ENCODE measurements around the gene IL16. TPM values are rescaled to one million over a fixed set of nuclear protein-coding genes. Genes with fewer than 3 reads are reported as not detected.

IL16 gene
- total and polyA plus RNA-seq, 7 experiments from 2014 or later, result 125 to 547 (median 319) TPM

DNA sequence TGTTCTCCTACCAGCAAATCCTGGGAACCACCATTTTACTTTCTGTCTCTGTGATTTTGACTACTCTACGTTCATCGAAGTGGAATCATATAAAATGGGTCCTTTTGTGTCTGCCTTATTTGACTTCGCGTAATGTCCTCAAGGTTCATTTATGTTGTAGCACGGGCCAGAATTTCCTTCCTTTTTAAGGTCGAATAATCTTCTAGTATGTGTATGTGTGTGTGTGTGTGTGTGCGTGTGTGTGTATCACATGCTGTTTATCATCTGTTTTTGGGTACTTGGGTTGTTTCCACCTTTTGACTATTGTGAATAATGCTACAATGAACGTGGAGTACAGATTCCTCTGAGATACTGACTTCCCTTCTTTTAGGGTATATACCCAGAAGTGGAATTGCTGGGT lies 91.9 kb downstream of the IL16 start:
- ATAC-seq (no peak), DNase-seq (no peak)
- Histone ChIP-seq H3K27me3 (ENCODE audit: control insufficient read depth in 2 of 2, insufficient read depth in 2 of 2, low read length in 2 of 2) (no peaks in the 10 kb centered on the region), H3K36me3 (ENCODE audit: control insufficient read depth in 2 of 3, insufficient read depth in 3 of 3, low read length in 3 of 3) (no peaks in the 10 kb centered on the region), H3K27ac (ENCODE audit: low read depth, low read length) (peak overlapping the region; percentile 72), H3K4me3 (ENCODE audit: low read length) (no peak overlapping the region), H3K4me1 (ENCODE audit: control insufficient read depth in 2 of 2, insufficient read depth in 2 of 2, low read length in 2 of 2) (peaks cover 77 to 94% of the 10 kb centered on the region in 2 donors), H3K9me3 (ENCODE audit: control insufficient read depth in 2 of 3, low read length in 3 of 3) (no peaks in the 10 kb centered on the region)
- no peaks in the 10 kb centered on the region for H3K27me3 Mint-ChIP-seq
- H3K36me3 Mint-ChIP-seq, result peaks cover 0 to 17% (median 4%) of the 10 kb centered on the region in 5 donors
- H3K27ac Mint-ChIP-seq, result peak overlapping the region in 8 of 9 donors; percentile 95 to 99 (median 97)
- H3K4me3 Mint-ChIP-seq, result peak overlapping the region in 8 of 10 donors; percentile 1 to 82 (median 29)
- intact Hi-C loops (cut with micrococcal nuclease), result no loop called here
- CTCF ChIA-PET, result no interaction called here
- H3K4me1 Mint-ChIP-seq, result peaks cover 62 to 98% (median 94%) of the 10 kb centered on the region in 7 donors
- POLR2A ChIA-PET, result interaction anchor here (14.7 kb wide), 1 partner anchor 16 kb away, joined by 516 read pairs; no protein-coding TSS in a partner anchor
- H3K9me3 Mint-ChIP-seq, result peaks cover 0 to 8% (median 0%) of the 10 kb centered on the region in 11 donors

DNA sequence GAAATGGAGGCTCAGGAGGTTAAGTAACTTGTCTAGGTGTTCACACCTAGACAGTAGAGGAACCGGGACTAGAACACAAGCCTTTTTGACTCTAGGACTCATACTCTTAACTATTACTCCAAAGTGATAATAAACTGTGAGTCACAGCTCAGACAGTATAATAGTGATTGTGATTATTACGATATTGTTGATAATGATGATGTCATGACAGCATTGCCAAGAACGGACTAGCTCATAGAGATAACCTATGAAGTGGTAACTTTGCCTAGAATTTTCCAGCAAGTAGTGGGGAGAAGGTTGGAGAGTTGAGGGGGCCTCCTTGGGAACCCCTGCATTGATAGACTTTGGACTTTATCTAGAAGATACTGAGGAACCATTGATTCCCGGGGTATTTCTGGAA lies 93.2 kb downstream of the IL16 start:
- H3K27ac ChIP-seq (ENCODE audit: low read depth, low read length), result peak overlapping the region; percentile 87
- Mint-ChIP-seq H3K36me3 (peaks cover 0 to 20% (median 4%) of the 10 kb centered on the region in 5 donors), H3K4me3 (peak overlapping the region in 8 of 10 donors; percentile 14 to 80 (median 41))

DNA sequence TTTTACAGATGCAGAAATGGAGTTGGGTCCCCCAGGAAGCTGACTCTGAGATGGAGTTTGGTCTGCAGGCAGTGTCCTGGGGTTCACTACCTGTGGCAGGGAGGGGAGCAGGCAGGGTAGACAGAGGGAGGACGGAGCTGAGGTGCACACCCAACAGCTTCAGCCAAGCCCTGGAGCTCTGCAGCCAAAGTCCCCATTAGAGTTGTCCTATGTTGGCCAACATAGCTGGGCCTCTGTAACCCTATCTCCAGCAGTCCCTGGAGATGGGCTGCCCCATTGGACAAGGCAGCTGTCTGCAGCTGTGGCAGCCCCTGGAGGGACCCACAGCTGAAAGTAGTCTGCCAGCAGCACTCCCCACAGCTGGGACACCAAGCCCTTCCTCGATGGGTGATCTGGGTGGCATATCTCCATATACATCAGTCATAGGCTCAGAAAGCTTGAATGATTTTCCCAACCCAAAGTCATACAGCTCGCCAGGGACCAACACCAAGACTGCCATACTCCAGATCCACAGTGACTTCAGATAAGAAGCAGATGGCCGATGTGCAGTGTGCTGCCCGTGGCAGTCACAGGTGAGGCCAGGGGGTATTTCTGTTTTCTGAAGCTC lies 95.3 kb downstream of the IL16 start:
- CTCF ChIA-PET, result interaction anchor here (0.8 to 3.3 kb wide), 6 partner anchors 9 to 301 kb away, joined by 3 to 19 read pairs (median 6); no protein-coding TSS in a partner anchor
- Histone ChIP-seq H3K27ac (ENCODE audit: low read depth, low read length) (peak overlapping the region; percentile 87), H3K4me3 (ENCODE audit: low read length) (peak overlapping the region; percentile 74), H3K9me3 (ENCODE audit: control insufficient read depth in 2 of 3, low read length in 3 of 3) (no peaks in the 10 kb centered on the region), H3K4me1 (ENCODE audit: control insufficient read depth in 2 of 2, insufficient read depth in 2 of 2, low read length in 2 of 2) (peaks cover 79 to 91% of the 10 kb centered on the region in 2 donors), H3K27me3 (ENCODE audit: control insufficient read depth in 2 of 2, insufficient read depth in 2 of 2, low read length in 2 of 2) (no peaks in the 10 kb centered on the region), H3K36me3 (ENCODE audit: control insufficient read depth in 2 of 3, insufficient read depth in 3 of 3, low read length in 3 of 3) (peaks cover 0 to 2% (median 0%) of the 10 kb centered on the region in 3 experiments)
- intact Hi-C loops (cut with micrococcal nuclease), result loop anchor here (5.0 to 10.0 kb wide), 4 partner anchors 753 to 1523 kb away; partner anchors contain the start of genes MEX3B (in 1 of the 2) and ZFAND6 (in 1 of the 2)
- H3K4me3 Mint-ChIP-seq, result peak overlapping the region; percentile 73 to 99 (median 94)
- peak overlapping the region; percentile 93 to 100 (median 96) for H3K27ac Mint-ChIP-seq
- ATAC-seq, result no peak
- H3K9me3 Mint-ChIP-seq, result peaks cover 0 to 5% (median under 1%) of the 10 kb centered on the region in 11 donors
- H3K4me1 Mint-ChIP-seq, result peaks cover 66 to 99% (median 96%) of the 10 kb centered on the region in 7 donors
- peaks cover 4 to 31% (median 5%) of the 10 kb centered on the region in 5 donors for H3K36me3 Mint-ChIP-seq
- DNase-seq, result no peak
- H3K27me3 Mint-ChIP-seq, result no peaks in the 10 kb centered on the region
- POLR2A ChIA-PET, result interaction anchor here (14.7 to 23.2 kb wide), 3 partner anchors 13 to 37 kb away, joined by 480 to 642 read pairs (median 516); partner anchors contain the start of gene STARD5

More for the DNA sequence above, 93.2 kb downstream of the IL16 start:
- H3K9me3 Mint-ChIP-seq, result peaks cover 0 to 8% (median 0%) of the 10 kb centered on the region in 11 donors
- peaks cover 69 to 100% (median 98%) of the 10 kb centered on the region in 7 donors for H3K4me1 Mint-ChIP-seq
- Histone ChIP-seq H3K27me3 (ENCODE audit: control insufficient read depth in 2 of 2, insufficient read depth in 2 of 2, low read length in 2 of 2) (no peaks in the 10 kb centered on the region), H3K9me3 (ENCODE audit: control insufficient read depth in 2 of 3, low read length in 3 of 3) (no peaks in the 10 kb centered on the region), H3K4me1 (ENCODE audit: control insufficient read depth in 2 of 2, insufficient read depth in 2 of 2, low read length in 2 of 2) (peaks cover 83 to 95% of the 10 kb centered on the region in 2 donors), H3K4me3 (ENCODE audit: low read length) (no peak overlapping the region), H3K36me3 (ENCODE audit: control insufficient read depth in 2 of 3, insufficient read depth in 3 of 3, low read length in 3 of 3) (no peaks in the 10 kb centered on the region)
- CTCF ChIA-PET, result interaction anchor here (1.0 to 3.3 kb wide), 5 partner anchors 9 to 24 kb away, joined by 3 to 19 read pairs (median 8); no protein-coding TSS in a partner anchor
- no peaks in the 10 kb centered on the region for H3K27me3 Mint-ChIP-seq
- DNase-seq, result no peak
- POLR2A ChIA-PET, result interaction anchor here (14.7 to 23.2 kb wide), 3 partner anchors 13 to 39 kb away, joined by 480 to 642 read pairs (median 516); partner anchors contain the start of gene STARD5
- intact Hi-C loops (cut with micrococcal nuclease), result loop anchor here (5.0 to 10.0 kb wide), 4 partner anchors 755 to 1525 kb away; partner anchors contain the start of genes MEX3B (in 1 of the 2) and ZFAND6 (in 1 of the 2)
- peak overlapping the region in 8 of 9 donors; percentile 76 to 99 (median 96) for H3K27ac Mint-ChIP-seq
- no peak for ATAC-seq

DNA sequence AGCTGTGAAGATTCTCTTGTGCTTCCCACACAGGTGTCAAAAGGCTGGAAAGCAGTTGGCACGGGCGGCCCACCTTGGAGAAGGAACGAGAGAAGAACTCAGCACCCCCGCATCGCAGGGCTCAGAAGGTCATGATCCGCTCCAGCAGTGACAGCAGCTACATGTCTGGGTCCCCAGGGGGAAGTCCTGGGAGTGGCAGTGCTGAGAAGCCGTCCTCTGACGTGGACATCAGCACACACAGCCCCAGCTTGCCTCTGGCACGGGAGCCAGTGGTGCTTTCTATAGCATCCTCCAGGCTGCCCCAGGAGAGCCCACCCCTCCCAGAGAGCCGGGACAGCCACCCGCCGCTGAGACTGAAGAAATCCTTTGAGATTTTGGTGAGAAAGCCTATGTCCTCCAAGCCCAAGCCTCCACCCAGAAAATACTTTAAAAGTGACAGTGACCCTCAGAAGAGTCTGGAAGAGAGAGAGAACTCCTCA lies 95.9 kb downstream of the IL16 start:
- CTCF ChIA-PET, result interaction anchor here (1.1 to 3.3 kb wide), 3 partner anchors 9 to 17 kb away, joined by 3 to 19 read pairs (median 11); no protein-coding TSS in a partner anchor
- Mint-ChIP-seq H3K4me1 (peaks cover 63 to 94% (median 90%) of the 10 kb centered on the region in 7 donors), H3K27ac (peak overlapping the region; percentile 93 to 100 (median 96)), H3K9me3 (peaks cover 0 to 5% (median 0%) of the 10 kb centered on the region in 11 donors), H3K27me3 (no peaks in the 10 kb centered on the region), H3K36me3 (peaks cover 7 to 34% (median 9%) of the 10 kb centered on the region in 5 donors), H3K4me3 (peak overlapping the region; percentile 73 to 99 (median 94))
- Histone ChIP-seq H3K36me3 (ENCODE audit: control insufficient read depth in 2 of 3, insufficient read depth in 3 of 3, low read length in 3 of 3) (peaks cover 0 to 8% (median 0%) of the 10 kb centered on the region in 3 experiments), H3K9me3 (ENCODE audit: control insufficient read depth in 2 of 3, low read length in 3 of 3) (no peaks in the 10 kb centered on the region), H3K27ac (ENCODE audit: low read depth, low read length) (peak overlapping the region; percentile 87), H3K27me3 (ENCODE audit: control insufficient read depth in 2 of 2, insufficient read depth in 2 of 2, low read length in 2 of 2) (no peaks in the 10 kb centered on the region), H3K4me1 (ENCODE audit: control insufficient read depth in 2 of 2, insufficient read depth in 2 of 2, low read length in 2 of 2) (peaks cover 74 to 86% of the 10 kb centered on the region in 2 donors), H3K4me3 (ENCODE audit: low read length) (peak overlapping the region; percentile 74)
- intact Hi-C loops (cut with micrococcal nuclease), result loop anchor here (5.0 to 10.0 kb wide), 4 partner anchors 752 to 1522 kb away; partner anchors contain the start of genes MEX3B (in 1 of the 2) and ZFAND6 (in 1 of the 2)
- peak in 3 of 9 donors; percentile 41 to 73 (median 46) for DNase-seq
- ATAC-seq, result peak; percentile 28
- POLR2A ChIA-PET, result interaction anchor here (1.7 to 23.2 kb wide), 5 partner anchors 13 to 36 kb away, joined by 4 to 642 read pairs (median 480); partner anchors contain the start of gene STARD5

DNA sequence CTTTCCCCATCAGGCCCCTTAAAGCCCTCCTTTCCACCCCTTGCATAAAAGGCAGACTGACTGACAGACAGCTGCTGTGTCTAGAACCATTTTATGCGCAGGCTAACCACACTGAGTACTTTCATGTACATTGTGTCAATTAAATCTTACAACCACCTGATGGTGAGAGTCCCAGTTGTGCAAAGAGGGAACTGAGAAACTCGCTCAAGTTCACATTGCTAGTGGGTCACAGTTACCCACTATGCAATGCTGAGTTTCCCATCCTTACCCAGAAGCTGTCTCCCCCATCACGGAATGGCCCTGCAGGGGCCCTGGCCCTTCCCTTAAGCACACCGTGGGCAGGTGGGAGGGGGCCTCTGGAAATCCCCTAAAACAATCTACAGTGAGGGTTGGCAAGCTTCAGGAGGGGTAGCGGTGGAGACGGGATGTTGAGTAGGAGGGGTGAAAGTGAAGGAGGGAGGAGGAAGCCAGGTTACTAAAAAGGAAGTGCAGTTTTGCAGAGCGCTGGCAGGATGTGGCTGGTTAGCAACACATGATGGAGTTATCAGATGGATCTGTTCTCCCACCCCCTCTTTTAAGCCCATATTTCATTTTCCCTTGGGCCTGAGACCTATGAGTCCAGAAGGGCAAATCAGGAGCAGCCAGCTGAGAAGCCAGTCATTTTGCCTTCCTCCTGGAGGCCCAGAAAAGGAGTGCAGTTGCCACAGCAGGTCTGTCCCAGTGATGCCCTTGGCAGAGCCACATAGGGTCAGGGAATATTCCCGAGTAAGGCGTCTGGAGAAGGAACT lies 97.2 kb downstream of the IL16 start:
- Mint-ChIP-seq H3K36me3 (peaks cover 13 to 40% (median 22%) of the 10 kb centered on the region in 5 donors), H3K4me1 (peaks cover 57 to 80% (median 77%) of the 10 kb centered on the region in 7 donors), H3K27me3 (no peaks in the 10 kb centered on the region), H3K9me3 (peaks cover 0 to 3% (median 0%) of the 10 kb centered on the region in 11 donors), H3K27ac (peak overlapping the region; percentile 93 to 100 (median 96)), H3K4me3 (peak overlapping the region; percentile 80 to 100 (median 98))
- Histone ChIP-seq H3K9me3 (ENCODE audit: control insufficient read depth in 2 of 3, low read length in 3 of 3) (no peaks in the 10 kb centered on the region), H3K36me3 (ENCODE audit: control insufficient read depth in 2 of 3, insufficient read depth in 3 of 3, low read length in 3 of 3) (peaks cover 0 to 18% (median under 1%) of the 10 kb centered on the region in 3 experiments), H3K27ac (ENCODE audit: low read depth, low read length) (peak overlapping the region; percentile 87), H3K4me1 (ENCODE audit: control insufficient read depth in 2 of 2, insufficient read depth in 2 of 2, low read length in 2 of 2) (peaks cover 64 to 72% of the 10 kb centered on the region in 2 donors), H3K27me3 (ENCODE audit: control insufficient read depth in 2 of 2, insufficient read depth in 2 of 2, low read length in 2 of 2) (no peaks in the 10 kb centered on the region), H3K4me3 (ENCODE audit: low read length) (peak overlapping the region; percentile 74)
- intact Hi-C loops (cut with micrococcal nuclease), result loop anchor here (1.0 to 10.0 kb wide), 6 partner anchors 8 to 1521 kb away; partner anchors contain the start of genes MEX3B (in 1 of the 2), TLNRD1 (in 1 of the 2) and ZFAND6 (in 1 of the 2)
- peak; percentile 81 for ATAC-seq
- ChIA-PET POLR2A (interaction anchor here (0.6 to 23.2 kb wide), 10 partner anchors 7 to 281 kb away, joined by 3 to 642 read pairs (median 4); partner anchors contain the start of gene STARD5), CTCF (interaction anchor here (1.0 to 2.9 kb wide), 4 partner anchors 7 to 27 kb away, joined by 3 to 21 read pairs (median 10); no protein-coding TSS in a partner anchor)
- DNase-seq, result peak; percentile 49 to 92 (median 89)
